Measurements from ENCODE around the gene DYNLRB1.
A peak's percentile ranks its signal among the peaks of the same experiment; 100 is the strongest.
"Not testable (repeated sequence)": the region's sequence is repeated elsewhere in the genome, so short reads cannot be mapped to it uniquely, and the experiment has no call there.

DYNLRB1 gene

DNA sequence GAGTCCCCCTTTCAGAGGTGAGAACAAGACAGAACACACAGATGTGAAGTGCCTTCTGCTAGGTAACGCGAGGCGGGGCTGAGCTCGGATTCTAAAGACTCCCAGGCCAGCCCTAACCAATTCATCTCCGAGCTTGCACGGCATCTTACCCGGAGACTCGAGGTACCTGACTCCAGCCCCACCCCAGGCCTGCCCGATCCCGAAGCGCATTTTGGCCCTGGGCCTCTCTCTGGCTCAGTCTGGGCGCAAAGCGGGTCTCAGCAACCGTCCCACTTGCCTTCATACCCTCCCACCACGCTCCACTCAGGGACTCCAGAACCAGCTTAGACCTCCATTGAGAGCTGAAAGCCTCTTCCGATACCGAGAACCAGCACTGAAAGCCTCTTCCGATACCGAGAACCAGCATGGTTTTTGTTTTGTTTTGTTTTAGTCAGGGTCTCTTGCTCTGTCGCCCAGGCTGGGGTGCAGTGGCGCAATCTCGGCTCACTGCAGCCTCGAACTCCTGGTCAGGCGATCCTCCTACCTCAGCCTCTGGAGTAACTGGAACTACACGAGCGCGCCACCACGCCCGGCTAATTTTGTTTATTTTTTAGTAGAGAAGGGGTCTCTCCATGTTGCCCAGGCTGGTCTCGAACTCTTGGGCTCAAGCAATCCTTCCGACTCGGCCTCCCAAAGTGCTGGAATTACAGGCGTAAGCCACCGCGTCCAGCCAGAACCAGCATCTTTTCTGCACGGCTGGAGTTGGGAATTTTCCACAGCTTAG, 557 bp upstream of the DYNLRB1 start:
- H3K27ac ChIP-seq = peak overlapping the region; percentile 97
- TF ChIP-seq, protein P1, sequence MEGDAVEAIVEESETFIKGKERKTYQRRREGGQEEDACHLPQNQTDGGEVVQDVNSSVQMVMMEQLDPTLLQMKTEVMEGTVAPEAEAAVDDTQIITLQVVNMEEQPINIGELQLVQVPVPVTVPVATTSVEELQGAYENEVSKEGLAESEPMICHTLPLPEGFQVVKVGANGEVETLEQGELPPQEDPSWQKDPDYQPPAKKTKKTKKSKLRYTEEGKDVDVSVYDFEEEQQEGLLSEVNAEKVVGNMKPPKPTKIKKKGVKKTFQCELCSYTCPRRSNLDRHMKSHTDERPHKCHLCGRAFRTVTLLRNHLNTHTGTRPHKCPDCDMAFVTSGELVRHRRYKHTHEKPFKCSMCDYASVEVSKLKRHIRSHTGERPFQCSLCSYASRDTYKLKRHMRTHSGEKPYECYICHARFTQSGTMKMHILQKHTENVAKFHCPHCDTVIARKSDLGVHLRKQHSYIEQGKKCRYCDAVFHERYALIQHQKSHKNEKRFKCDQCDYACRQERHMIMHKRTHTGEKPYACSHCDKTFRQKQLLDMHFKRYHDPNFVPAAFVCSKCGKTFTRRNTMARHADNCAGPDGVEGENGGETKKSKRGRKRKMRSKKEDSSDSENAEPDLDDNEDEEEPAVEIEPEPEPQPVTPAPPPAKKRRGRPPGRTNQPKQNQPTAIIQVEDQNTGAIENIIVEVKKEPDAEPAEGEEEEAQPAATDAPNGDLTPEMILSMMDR (conservative IDR thresholded peaks at IDR 0.05) = no peak

DNA sequence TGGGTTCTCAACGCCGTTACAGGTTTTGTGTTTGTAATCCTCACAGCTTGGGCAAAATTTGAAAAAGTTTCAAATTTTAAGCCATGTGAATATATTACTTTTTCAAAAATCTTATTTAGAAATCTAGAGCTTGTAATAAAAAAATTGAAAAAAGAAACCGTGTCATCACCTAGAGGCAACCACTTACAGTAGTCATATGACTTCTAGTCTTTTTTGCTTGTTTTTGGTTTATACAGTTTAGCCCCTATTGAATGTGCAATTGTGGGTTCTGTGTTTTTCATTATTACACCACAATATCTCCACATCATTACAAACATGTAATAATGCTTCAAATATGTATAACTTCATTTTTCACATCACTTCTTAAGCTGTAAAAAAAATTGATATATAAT, 888 bp downstream of the DYNLRB1 start:
- TF ChIP-seq, protein P1 (conservative IDR thresholded peaks at IDR 0.05) = no peak
- H3K27ac ChIP-seq = peak overlapping the region; percentile 97

DNA sequence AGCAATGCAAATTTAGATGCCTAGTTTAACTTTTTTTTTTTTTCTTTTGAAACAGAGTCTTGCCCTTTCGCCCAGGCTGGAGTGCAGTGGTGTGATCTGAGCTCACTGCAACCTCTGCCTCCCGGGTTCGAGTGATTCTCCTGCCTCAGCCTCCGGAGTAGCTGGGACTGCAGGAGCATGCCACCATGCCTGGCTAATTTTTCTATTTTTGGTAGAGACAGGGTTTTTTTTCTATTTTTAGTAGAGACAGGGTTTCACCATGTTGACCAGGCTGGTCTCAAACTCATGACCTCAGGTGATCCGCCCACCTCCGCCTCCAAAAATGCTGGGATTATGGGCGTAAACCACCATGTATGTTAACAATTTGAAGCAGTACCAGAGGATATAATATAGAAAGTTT, 2.6 kb downstream of the DYNLRB1 start:
- H3K27ac ChIP-seq = not testable (repeated sequence)

DNA sequence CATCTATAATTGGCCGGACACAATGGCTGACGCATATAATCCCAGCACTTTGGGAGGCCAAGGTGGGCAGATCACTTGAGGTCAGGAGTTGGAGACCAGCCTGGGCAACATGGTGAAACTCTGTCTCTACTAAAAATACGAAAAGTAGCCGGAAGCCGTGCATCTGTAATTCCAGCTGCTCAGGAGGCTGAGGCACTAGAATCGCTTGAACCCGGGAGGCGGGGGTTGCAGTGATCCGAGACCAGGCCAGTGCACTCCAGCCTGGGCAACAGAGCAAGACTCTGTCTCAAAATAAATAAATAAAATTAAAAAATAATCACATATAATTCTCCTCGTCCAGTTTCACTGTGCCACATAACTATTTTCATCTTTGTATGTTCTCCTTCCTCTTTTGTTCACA, 3.6 kb downstream of the DYNLRB1 start:
- H3K27ac ChIP-seq = not testable (repeated sequence)

DNA sequence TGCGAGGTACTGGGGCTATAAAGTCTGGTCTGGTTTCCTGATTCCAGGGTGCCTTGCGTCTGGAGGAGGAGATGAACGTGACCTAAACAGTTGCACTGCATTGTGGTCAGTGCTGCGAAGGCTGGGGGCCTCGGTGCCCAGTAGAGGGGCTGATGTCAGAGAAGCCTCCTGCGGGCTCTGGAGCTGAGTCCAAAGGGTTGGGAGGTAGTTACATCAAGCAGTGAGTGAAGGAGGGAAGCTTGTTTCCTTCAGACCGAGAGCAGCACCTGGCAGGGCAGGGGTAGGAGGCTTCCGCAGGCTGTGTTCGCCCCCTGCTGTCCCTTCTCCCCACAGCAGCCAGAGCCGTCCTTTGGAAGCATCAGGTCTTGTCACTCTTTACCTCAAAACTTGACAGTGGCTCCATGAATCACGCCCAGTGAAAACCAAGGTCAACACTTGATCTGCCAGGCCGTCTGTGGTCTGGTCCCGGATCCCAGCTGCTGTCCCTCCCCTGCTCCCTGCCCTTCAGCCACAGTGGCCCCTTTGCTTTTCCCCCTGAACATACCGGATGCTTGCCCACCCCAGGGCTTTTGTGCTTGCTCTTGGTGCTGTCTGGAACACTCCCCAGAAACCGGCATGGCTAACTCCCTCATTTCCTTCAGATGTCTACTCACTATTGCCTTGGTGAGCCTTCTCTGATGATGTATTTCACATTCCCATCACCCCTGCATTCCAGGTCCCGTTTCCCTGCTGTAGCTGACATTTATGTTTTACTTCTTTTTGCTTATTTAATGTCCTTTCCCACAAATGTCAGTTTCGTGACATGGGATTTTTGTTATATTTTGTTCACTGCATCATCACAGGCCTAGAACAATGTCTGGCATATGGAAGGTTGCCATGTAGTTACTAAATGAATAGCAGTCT, 7.0 kb downstream of the DYNLRB1 start:
- TF ChIP-seq, protein P1 (conservative IDR thresholded peaks at IDR 0.05) = peak; percentile 78

DNA sequence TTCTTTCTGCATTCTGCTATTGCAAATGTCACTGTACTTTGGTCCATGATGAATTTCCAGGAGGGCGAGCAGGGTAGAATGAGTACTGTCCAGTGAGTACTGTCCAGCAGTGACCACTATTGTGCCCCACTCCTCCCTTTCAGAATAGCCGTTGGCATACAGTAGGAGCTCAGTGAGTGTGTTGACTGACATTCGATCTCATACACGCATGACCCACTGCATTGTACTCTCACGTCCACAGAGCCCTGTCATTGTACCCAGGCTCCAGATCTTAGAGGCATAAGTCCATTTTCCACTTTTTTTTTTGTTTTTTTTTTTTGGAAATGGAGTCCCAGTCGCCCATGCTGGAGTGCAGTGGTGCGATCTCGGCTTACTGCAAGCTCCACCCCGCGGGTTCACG, 8.2 kb downstream of the DYNLRB1 start:
- peak overlapping the region; percentile 94 for H3K27ac ChIP-seq

More for the DNA sequence above, 7.0 kb downstream of the DYNLRB1 start:
- peak overlapping the region; percentile 36 for H3K27ac ChIP-seq

DNA sequence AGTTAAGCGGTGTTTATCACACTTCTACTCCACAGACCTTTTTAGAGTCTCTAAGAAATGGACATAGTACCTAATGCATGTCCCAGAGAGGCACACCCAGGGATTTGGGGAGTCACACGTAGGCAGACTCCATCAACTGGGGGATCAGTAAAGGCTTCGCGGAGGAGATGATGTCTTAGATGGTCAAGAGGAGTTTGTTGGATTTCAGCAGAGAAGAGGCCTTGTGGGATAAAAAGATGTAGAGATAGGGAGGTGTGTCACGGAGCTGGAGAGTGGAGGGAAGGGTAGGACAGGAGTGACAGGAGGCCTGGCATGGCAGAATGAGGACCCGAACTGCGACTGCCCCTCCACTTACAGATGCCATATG, 9.1 kb downstream of the DYNLRB1 start:
- TF ChIP-seq, protein P1 (conservative IDR thresholded peaks at IDR 0.05) = no peak

More for the DNA sequence above, 8.2 kb downstream of the DYNLRB1 start:
- TF ChIP-seq, protein P1 (conservative IDR thresholded peaks at IDR 0.05) = no peak

DNA sequence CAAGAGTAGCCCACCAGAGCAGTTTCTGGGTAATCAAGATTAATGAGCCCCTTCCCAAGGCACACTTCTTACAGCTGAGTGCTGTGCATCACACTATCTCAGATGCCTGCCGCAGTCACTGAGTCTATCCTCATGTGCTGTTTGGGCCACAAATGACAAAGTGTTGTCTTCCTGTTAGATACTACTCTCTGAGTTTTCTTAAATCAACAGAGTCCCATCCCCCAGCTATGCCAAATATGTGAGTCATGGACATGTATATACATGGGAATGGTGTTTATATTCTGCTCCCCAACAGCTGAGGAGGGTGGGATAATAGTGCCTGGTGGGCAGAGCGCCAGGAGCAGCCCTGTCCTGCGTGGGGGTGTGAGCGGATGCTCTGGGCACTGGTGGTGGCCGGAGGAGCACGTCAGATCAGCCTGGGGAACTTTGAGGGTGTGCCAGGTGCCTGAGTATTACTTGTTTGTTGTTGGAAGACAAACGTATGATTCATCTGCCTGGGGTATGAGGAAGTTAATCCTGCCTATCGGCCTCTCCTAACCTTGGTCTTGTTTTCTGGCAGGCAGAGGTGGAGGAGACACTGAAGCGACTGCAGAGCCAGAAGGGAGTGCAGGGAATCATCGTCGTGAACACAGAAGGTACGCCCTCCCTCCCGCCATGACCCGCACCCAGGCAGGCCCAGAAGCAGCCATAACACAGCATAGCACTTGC, 9.6 kb downstream of the DYNLRB1 start:
- TF ChIP-seq, protein P1 (conservative IDR thresholded peaks at IDR 0.05) = no peak
- H3K27ac ChIP-seq = peak overlapping the region; percentile 94

More for the DNA sequence above, 9.1 kb downstream of the DYNLRB1 start:
- peak overlapping the region; percentile 94 for H3K27ac ChIP-seq

Measured in VCaP (cell line).